SU-DHL-6 (cell line): ENCODE measurements around the gene RUSC2.

Experiments used
- EZH2phosphoT487 ChIP-seq: fragments of 200-600 bp; sonication (generic), shearing (Covaris generic); conservative IDR thresholded peaks from 2 replicates; pipeline ENCODE4 v1.6.1; 2018; ENCODE audit warnings: mild to moderate bottlenecking, antibody characterized with exemption, low read length, moderate library complexity, mixed read lengths
- TF ChIP-seq, protein P1 (sequence below): fragments of 200-600 bp; sonication (generic); IDR thresholded peaks from one replicate; pipeline ENCODE4 v1.5.1; 2017; ENCODE audit warnings: antibody characterized with exemption, mild to moderate bottlenecking, low read length, moderate library complexity; ENCODE audit not compliant: insufficient read depth, poor library complexity, severe bottlenecking

DNA sequence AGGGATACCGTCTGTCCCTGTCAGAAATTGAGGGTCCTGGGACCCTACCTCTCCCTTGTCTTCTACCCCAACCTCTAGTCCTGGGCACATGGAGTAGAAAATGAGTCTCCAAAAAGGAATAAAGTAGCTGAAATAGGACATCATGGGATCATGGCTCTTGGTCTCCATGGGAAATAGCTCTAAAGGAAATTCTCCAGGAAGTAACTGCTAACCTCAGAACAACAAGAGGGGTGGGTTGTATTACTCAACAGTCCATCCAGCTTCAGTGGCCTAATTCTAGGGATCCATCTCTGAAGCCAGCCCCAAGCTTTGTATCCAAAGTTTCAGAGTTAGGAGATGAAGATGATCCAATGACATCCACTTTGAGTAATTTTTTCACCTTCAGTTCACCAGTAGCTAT, 11.0 kb upstream of the RUSC2 start:
- TF ChIP-seq, protein P1, sequence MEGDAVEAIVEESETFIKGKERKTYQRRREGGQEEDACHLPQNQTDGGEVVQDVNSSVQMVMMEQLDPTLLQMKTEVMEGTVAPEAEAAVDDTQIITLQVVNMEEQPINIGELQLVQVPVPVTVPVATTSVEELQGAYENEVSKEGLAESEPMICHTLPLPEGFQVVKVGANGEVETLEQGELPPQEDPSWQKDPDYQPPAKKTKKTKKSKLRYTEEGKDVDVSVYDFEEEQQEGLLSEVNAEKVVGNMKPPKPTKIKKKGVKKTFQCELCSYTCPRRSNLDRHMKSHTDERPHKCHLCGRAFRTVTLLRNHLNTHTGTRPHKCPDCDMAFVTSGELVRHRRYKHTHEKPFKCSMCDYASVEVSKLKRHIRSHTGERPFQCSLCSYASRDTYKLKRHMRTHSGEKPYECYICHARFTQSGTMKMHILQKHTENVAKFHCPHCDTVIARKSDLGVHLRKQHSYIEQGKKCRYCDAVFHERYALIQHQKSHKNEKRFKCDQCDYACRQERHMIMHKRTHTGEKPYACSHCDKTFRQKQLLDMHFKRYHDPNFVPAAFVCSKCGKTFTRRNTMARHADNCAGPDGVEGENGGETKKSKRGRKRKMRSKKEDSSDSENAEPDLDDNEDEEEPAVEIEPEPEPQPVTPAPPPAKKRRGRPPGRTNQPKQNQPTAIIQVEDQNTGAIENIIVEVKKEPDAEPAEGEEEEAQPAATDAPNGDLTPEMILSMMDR: no peak
- no peak for TF ChIP-seq EZH2phosphoT487
